CD4-positive, alpha-beta T cell (primary cell): ENCODE data around the gene C1QTNF9. TPM values are rescaled to one million over a fixed set of nuclear protein-coding genes. Genes with fewer than 3 reads are reported as not detected.

Experiments
- ATAC-seq: fragments of 200-7000 bp; cut with Tn5 transposase; one replicate; pipeline ENCODE4 v1.10.0; 2022; ENCODE audit warnings: mild to moderate bottlenecking; ENCODE audit not compliant: poor library complexity
- CTCF ChIA-PET: fragments of 350-600 bp; sonication (Branson Sonifier 250); formaldehyde crosslinking; loops from one replicate; lab custom pipeline; 2021; ENCODE audit warnings: antibody characterized with exemption, inconsistent platforms; lab: Charles Lee
- POLR2A ChIA-PET: fragments of 350-600 bp; sonication (Branson Sonifier 250); formaldehyde crosslinking; loops from one replicate; lab custom pipeline; 2021; ENCODE audit warnings: antibody characterized with exemption, inconsistent platforms; lab: Charles Lee
- DNase-seq, 14 experiments: peaks; one replicate each; pipeline ENCODE4 v3.0.0-alpha.2; 2013 to 2020; ENCODE audit warnings: mixed read lengths in 2 of 14
- H3K27ac ChIP-seq, 2 donors: one replicate each; pipeline versions ENCODE4 v1.5.1 to v1.7.0; 2013; ENCODE audit warnings: low read length in 2 of 2, low read depth in 1 of 2, mild to moderate bottlenecking in 1 of 2
- H3K27me3 ChIP-seq, 2 experiments: 1 replicate in 1 of 2; 2 replicates in 1 of 2; pipeline versions ENCODE4 v1.6.1 to v1.7.0; 2013; ENCODE audit warnings: low read length in 2 of 2, control low read depth in 1 of 2, mild to moderate bottlenecking in 1 of 2, moderate library complexity in 1 of 2; ENCODE audit not compliant: insufficient read depth in 2 of 2, control insufficient read depth in 1 of 2
- H3K36me3 ChIP-seq: one replicate; pipeline ENCODE4 v1.6.1; 2013; ENCODE audit warnings: low read length, control low read depth; ENCODE audit not compliant: insufficient read depth
- H3K4me1 ChIP-seq: one replicate; pipeline ENCODE4 v1.6.1; 2013; ENCODE audit warnings: low read length, control low read depth; ENCODE audit not compliant: insufficient read depth
- H3K4me3 ChIP-seq: one replicate; pipeline ENCODE4 v1.5.1; 2013; ENCODE audit warnings: mild to moderate bottlenecking, low read length, moderate library complexity
- H3K9me3 ChIP-seq, 2 experiments: 1 replicate in 1 of 2; 2 replicates in 1 of 2; pipeline versions ENCODE4 v1.6.1 to v1.7.0; 2013; ENCODE audit warnings: low read length in 2 of 2, mild to moderate bottlenecking in 2 of 2, control low read depth in 1 of 2, moderate library complexity in 1 of 2; ENCODE audit not compliant: control insufficient read depth in 1 of 2, insufficient read depth in 1 of 2
- H3K27ac Mint-ChIP-seq: one replicate; pipeline ENCODE4 v1.8.0; 2020; ENCODE audit warnings: mixed read lengths
- H3K27me3 Mint-ChIP-seq: one replicate; pipeline ENCODE4 v1.8.0; 2021; ENCODE audit warnings: mixed read lengths
- H3K36me3 Mint-ChIP-seq: one replicate; pipeline ENCODE4 v1.8.0; 2021; ENCODE audit warnings: low read depth, mixed read lengths
- H3K4me1 Mint-ChIP-seq: one replicate; pipeline ENCODE4 v1.8.0; 2021; ENCODE audit warnings: low read depth, mixed read lengths
- H3K4me3 Mint-ChIP-seq: one replicate; pipeline ENCODE4 v1.8.0; 2020; ENCODE audit warnings: mild to moderate bottlenecking, mixed read lengths
- H3K9me3 Mint-ChIP-seq: one replicate; pipeline ENCODE4 v1.8.0; 2020; ENCODE audit warnings: mixed read lengths
- CTCF ChIP-seq: fragments of 200-600 bp; IDR thresholded peaks from one replicate; pipeline ENCODE4 v1.8.0; 2022; ENCODE audit warnings: antibody characterized with exemption, mild to moderate bottlenecking
- intact Hi-C, 2 experiments: fragments of 100-400 bp; cut with DNase I in 1 of 2; cut with micrococcal nuclease in 1 of 2; formaldehyde crosslinking; loops; one replicate each; pipeline versions ENCODE4 v1.15.1 to v1.9.0; 2023 to 2025; cut with DNase I, micrococcal nuclease
- total RNA-seq, 174 experiments: library from RNA in 2 of 174; stranded (reverse) in 2 of 174; gene quantifications; one replicate each; pipeline ENCODE4 v1.2.3 and lab custom pipeline; 2021 to 2026

C1QTNF9 gene
- total RNA-seq, 2 experiments from 2014 or later, result not detected

GRCh38 chr13:24282256-24282655 lies 27.1 kb upstream of the C1QTNF9 start:
- H3K4me3 Mint-ChIP-seq, result no peak overlapping the region
- no peak for TF ChIP-seq CTCF
- no peaks in the 10 kb centered on the region for H3K9me3 ChIP-seq
- peak overlapping the region; percentile 97 for H3K27ac Mint-ChIP-seq
- CTCF ChIA-PET, result interaction anchor here (1.1 kb wide), 1 partner anchor 25 kb away, joined by 4 read pairs; no protein-coding TSS in a partner anchor
- peaks cover 66% of the 10 kb centered on the region for H3K4me1 Mint-ChIP-seq
- intact Hi-C loops, result loop anchor here in 1 of 2 experiments (10.0 kb wide), 1 partner anchor 47 kb away; no protein-coding TSS in a partner anchor
- POLR2A ChIA-PET, result interaction anchor here (1.3 to 3.1 kb wide), 2 partner anchors 12 to 20 kb away, joined by 4 to 13 read pairs; no protein-coding TSS in a partner anchor
- H3K4me1 ChIP-seq, result peaks cover 56% of the 10 kb centered on the region
- H3K27ac ChIP-seq, result no peak overlapping the region
- H3K36me3 Mint-ChIP-seq, result peaks cover 87% of the 10 kb centered on the region
- no peaks in the 10 kb centered on the region for H3K9me3 Mint-ChIP-seq
- ATAC-seq, result no peak
- H3K4me3 ChIP-seq, result no peak overlapping the region
- no peaks in the 10 kb centered on the region for H3K27me3 Mint-ChIP-seq
- DNase-seq, result no peak
- peaks cover 86% of the 10 kb centered on the region for H3K36me3 ChIP-seq
- no peaks in the 10 kb centered on the region for H3K27me3 ChIP-seq

- ChIA-PET POLR2A (interaction anchor here (1.4 kb wide), 1 partner anchor 31 kb away, joined by 4 read pairs; no protein-coding TSS in a partner anchor), CTCF (no interaction called here)
- DNase-seq (no peak), ATAC-seq (no peak)
- Histone ChIP-seq H3K9me3 (no peaks in the 10 kb centered on the region), H3K27me3 (no peaks in the 10 kb centered on the region), H3K27ac (no peak overlapping the region), H3K36me3 (peaks cover 98% of the 10 kb centered on the region), H3K4me3 (no peak overlapping the region), H3K4me1 (peaks cover 29% of the 10 kb centered on the region)
- no peaks in the 10 kb centered on the region for H3K27me3 Mint-ChIP-seq
- H3K27ac Mint-ChIP-seq, result peak overlapping the region; percentile 30
- H3K36me3 Mint-ChIP-seq, result peaks cover 97% of the 10 kb centered on the region
- H3K4me3 Mint-ChIP-seq, result no peak overlapping the region
- no peaks in the 10 kb centered on the region for H3K9me3 Mint-ChIP-seq
- intact Hi-C loops, result loop anchor here in 1 of 2 experiments (5.0 to 10.0 kb wide), 2 partner anchors 50 to 152 kb away; no protein-coding TSS in a partner anchor
- H3K4me1 Mint-ChIP-seq, result peaks cover 39% of the 10 kb centered on the region
- TF ChIP-seq CTCF, result no peak
These were observed 24.4 kb upstream of the C1QTNF9 start for GRCh38 chr13:24284889-24285565.

- H3K27me3 ChIP-seq, result no peaks in the 10 kb centered on the region
- ChIA-PET CTCF (no interaction called here), POLR2A (interaction anchor here (0.9 to 2.3 kb wide), 2 partner anchors 15 to 54 kb away, joined by 3 to 8 read pairs; no protein-coding TSS in a partner anchor)
- H3K4me1 Mint-ChIP-seq, result peaks cover 23% of the 10 kb centered on the region
- no peaks in the 10 kb centered on the region for H3K9me3 Mint-ChIP-seq
- peaks cover 14% of the 10 kb centered on the region for H3K4me1 ChIP-seq
- no peak overlapping the region for H3K27ac Mint-ChIP-seq
- H3K9me3 ChIP-seq, result no peaks in the 10 kb centered on the region
- no peak for DNase-seq
- ATAC-seq, result no peak
- TF ChIP-seq CTCF, result no peak
- no peak overlapping the region for H3K27ac ChIP-seq
- no peak overlapping the region for H3K4me3 Mint-ChIP-seq
- intact Hi-C loops, result loop anchor here in 1 of 2 experiments (5.0 to 10.0 kb wide), 2 partner anchors 52 to 151 kb away; no protein-coding TSS in a partner anchor
- H3K27me3 Mint-ChIP-seq, result no peaks in the 10 kb centered on the region
- H3K36me3 ChIP-seq, result peaks cover 98% of the 10 kb centered on the region
- H3K4me3 ChIP-seq, result no peak overlapping the region
- H3K36me3 Mint-ChIP-seq, result peaks cover 96% of the 10 kb centered on the region
These were observed 22.8 kb upstream of the C1QTNF9 start for GRCh38 chr13:24286624-24287023.
